GM18951 (cell line): ENCODE measurements around the gene PCSK5.
"Not testable (repeated sequence)": the region's sequence is repeated elsewhere in the genome, so short reads cannot be mapped to it uniquely, and the experiment has no call there.

ENCODE experiments used
- POLR2A ChIP-seq: IDR thresholded peaks from 4 replicates; pipeline ENCODE4 v1.6.1; 2011; ENCODE audit warnings: mild to moderate bottlenecking; ENCODE audit not compliant: insufficient read length, insufficient read depth; ENCODE audit errors: extremely low read depth
- in situ Hi-C: fragments of 300-500 bp; cut with MboI; formaldehyde crosslinking; loops from one replicate; pipeline ENCODE4 v1.12.0; 2022; ENCODE audit warnings: low sequenced_read_pairs, mixed read lengths, inconsistent platforms; ENCODE audit not compliant: unreplicated experiment

The PCSK5 gene

GRCh38 chr9:75894566-75894965 is 4.1 kb downstream of the PCSK5 start:
- TF ChIP-seq POLR2A, result no peak
- in situ Hi-C loops, result no loop called here

GRCh38 chr9:75895112-75895511 is 4.6 kb downstream of the PCSK5 start:
- in situ Hi-C loops, result no loop called here
- TF ChIP-seq POLR2A, result no peak

GRCh38 chr9:75896193-75896592 is 5.7 kb downstream of the PCSK5 start:
- TF ChIP-seq POLR2A, result no peak
- in situ Hi-C loops, result no loop called here

- in situ Hi-C loops, result not testable (repeated sequence)
Measured at GRCh38 chr9:75900893-75901524, 10.5 kb downstream of the PCSK5 start.

- TF ChIP-seq POLR2A, result no peak
Measured at GRCh38 chr9:75903785-75904360, 13.4 kb downstream of the PCSK5 start.

GRCh38 chr9:75904364-75904763 is 13.9 kb downstream of the PCSK5 start:
- in situ Hi-C loops, result no loop called here
- TF ChIP-seq POLR2A, result no peak

More at GRCh38 chr9:75903785-75904360, 13.4 kb downstream of the PCSK5 start:
- in situ Hi-C loops, result no loop called here

- in situ Hi-C loops, result no loop called here
- no peak for TF ChIP-seq POLR2A
Measured at GRCh38 chr9:75906531-75906930, 16.1 kb downstream of the PCSK5 start.

GRCh38 chr9:75907329-75907728 is 16.9 kb downstream of the PCSK5 start:
- in situ Hi-C loops, result no loop called here
- TF ChIP-seq POLR2A, result no peak

- no peak for TF ChIP-seq POLR2A
- in situ Hi-C loops, result no loop called here
Measured at GRCh38 chr9:75907923-75908322, 17.4 kb downstream of the PCSK5 start.

GRCh38 chr9:75909776-75910175 is 19.3 kb downstream of the PCSK5 start:
- TF ChIP-seq POLR2A, result no peak
- in situ Hi-C loops, result no loop called here

GRCh38 chr9:75910731-75911130 is 20.3 kb downstream of the PCSK5 start:
- no peak for TF ChIP-seq POLR2A
- in situ Hi-C loops, result no loop called here

GRCh38 chr9:75911390-75911789 is 20.9 kb downstream of the PCSK5 start:
- in situ Hi-C loops, result no loop called here
- TF ChIP-seq POLR2A, result no peak

GRCh38 chr9:75912951-75913350 is 22.5 kb downstream of the PCSK5 start:
- in situ Hi-C loops, result no loop called here
- no peak for TF ChIP-seq POLR2A

- in situ Hi-C loops, result no loop called here
- no peak for TF ChIP-seq POLR2A
Measured at GRCh38 chr9:75914002-75914401, 23.5 kb downstream of the PCSK5 start.
